Measurements from ENCODE around the gene ZNF362.

GRCh38 chr1:33257207-33257771 lies 997 bp downstream of the ZNF362 start:
- TF ChIP-seq POLR2A (IDR thresholded peaks at IDR 0.05) (no peak), CTCF (IDR thresholded peaks at IDR 0.05) (no peak)

Data from thyroid gland (tissue), 4 donors.